IPS-11a (cell line): ENCODE measurements around the gene KIF3B.
"Not testable (repeated sequence)": the region's sequence is repeated elsewhere in the genome, so short reads cannot be mapped to it uniquely, and the experiment has no call there.

ENCODE experiments used
- H3K4me3 ChIP-seq: one replicate; pipeline ENCODE4 v1.5.1; 2013; ENCODE audit warnings: low read depth, low read length, control low read depth

Gene KIF3B

GRCh38 chr20:32292548-32292947, 15.1 kb downstream of the KIF3B start:
- no peak overlapping the region for H3K4me3 ChIP-seq

- no peak overlapping the region for H3K4me3 ChIP-seq
Measured at GRCh38 chr20:32294071-32294470, 16.6 kb downstream of the KIF3B start.

GRCh38 chr20:32296412-32296811, 19.0 kb downstream of the KIF3B start:
- H3K4me3 ChIP-seq, result no peak overlapping the region

GRCh38 chr20:32296819-32297420, 19.5 kb downstream of the KIF3B start:
- no peak overlapping the region for H3K4me3 ChIP-seq

GRCh38 chr20:32297439-32297838, 20.0 kb downstream of the KIF3B start:
- no peak overlapping the region for H3K4me3 ChIP-seq

GRCh38 chr20:32300647-32301046, 23.2 kb downstream of the KIF3B start:
- no peak overlapping the region for H3K4me3 ChIP-seq

GRCh38 chr20:32301719-32302506, 24.5 kb downstream of the KIF3B start:
- no peak overlapping the region for H3K4me3 ChIP-seq

- no peak overlapping the region for H3K4me3 ChIP-seq
Measured at GRCh38 chr20:32302507-32302872, 25.0 kb downstream of the KIF3B start.

- H3K4me3 ChIP-seq, result no peak overlapping the region
Measured at GRCh38 chr20:32304131-32304746, 26.8 kb downstream of the KIF3B start.

GRCh38 chr20:32312718-32313424, 35.4 kb downstream of the KIF3B start:
- no peak overlapping the region for H3K4me3 ChIP-seq

- no peak overlapping the region for H3K4me3 ChIP-seq
Measured at GRCh38 chr20:32314768-32315167, 37.3 kb downstream of the KIF3B start.

GRCh38 chr20:32315399-32315798, 37.9 kb downstream of the KIF3B start:
- no peak overlapping the region for H3K4me3 ChIP-seq

- no peak overlapping the region for H3K4me3 ChIP-seq
Measured at GRCh38 chr20:32315891-32316290, 38.4 kb downstream of the KIF3B start.

- H3K4me3 ChIP-seq, result no peak overlapping the region
Measured at GRCh38 chr20:32316667-32317066, 39.2 kb downstream of the KIF3B start.

- no peak overlapping the region for H3K4me3 ChIP-seq
Measured at GRCh38 chr20:32319100-32319499, 41.6 kb downstream of the KIF3B start.

GRCh38 chr20:32320305-32320704, 42.9 kb downstream of the KIF3B start:
- no peak overlapping the region for H3K4me3 ChIP-seq

GRCh38 chr20:32321390-32321789, 43.9 kb downstream of the KIF3B start:
- H3K4me3 ChIP-seq, result no peak overlapping the region

- not testable (repeated sequence) for H3K4me3 ChIP-seq
Measured at GRCh38 chr20:32322260-32322659, 44.8 kb downstream of the KIF3B start.

GRCh38 chr20:32323761-32324160, 46.3 kb downstream of the KIF3B start:
- not testable (repeated sequence) for H3K4me3 ChIP-seq

- H3K4me3 ChIP-seq, result no peak overlapping the region
Measured at GRCh38 chr20:32325706-32326503, 48.5 kb downstream of the KIF3B start.

- no peak overlapping the region for H3K4me3 ChIP-seq
Measured at GRCh38 chr20:32326504-32326845, 49.0 kb downstream of the KIF3B start.
